Measurements from ENCODE around the gene MEIOSIN.

The MEIOSIN gene

DNA sequence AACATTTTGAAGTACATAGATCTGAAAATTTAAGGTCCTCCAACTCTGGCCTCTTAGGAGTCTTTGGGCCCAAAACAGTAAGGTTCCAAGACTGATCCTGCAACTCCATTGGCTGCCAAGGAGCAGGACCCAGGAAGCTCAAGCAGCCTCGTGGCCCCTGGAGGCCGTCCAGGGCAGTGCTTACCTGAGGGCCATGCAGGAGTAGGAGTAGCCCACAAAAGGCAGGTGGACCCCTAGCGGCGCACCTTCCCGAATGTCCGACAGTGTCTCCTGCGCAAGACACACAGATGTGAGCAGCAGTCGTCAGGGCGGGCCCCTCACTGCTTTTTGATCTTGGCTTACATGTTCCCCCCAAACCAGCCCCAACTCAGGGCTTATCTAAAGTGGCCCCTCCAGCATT lies 41.5 kb downstream of the MEIOSIN start:
- H3K27me3 ChIP-seq (ENCODE audit: low read depth, low read length), result no peaks in the 10 kb centered on the region
- no peak overlapping the region for H3K4me3 ChIP-seq (ENCODE audit: low read depth in 1 of 2, low read length in 2 of 2)
- peaks cover 14 to 29% of the 10 kb centered on the region in 2 donors for H3K36me3 ChIP-seq (ENCODE audit: control insufficient read depth in 1 of 2, insufficient read depth in 2 of 2, low read length in 2 of 2)
- H3K9me3 ChIP-seq (ENCODE audit: control insufficient read depth in 1 of 2, low read length in 2 of 2), result no peaks in the 10 kb centered on the region
- H3K27ac ChIP-seq (ENCODE audit: low read length), result no peak overlapping the region
- H3K4me1 ChIP-seq (ENCODE audit: control insufficient read depth in 1 of 2, insufficient read depth in 2 of 2, low read length in 2 of 2), result peaks cover 12 to 35% of the 10 kb centered on the region in 2 donors

DNA sequence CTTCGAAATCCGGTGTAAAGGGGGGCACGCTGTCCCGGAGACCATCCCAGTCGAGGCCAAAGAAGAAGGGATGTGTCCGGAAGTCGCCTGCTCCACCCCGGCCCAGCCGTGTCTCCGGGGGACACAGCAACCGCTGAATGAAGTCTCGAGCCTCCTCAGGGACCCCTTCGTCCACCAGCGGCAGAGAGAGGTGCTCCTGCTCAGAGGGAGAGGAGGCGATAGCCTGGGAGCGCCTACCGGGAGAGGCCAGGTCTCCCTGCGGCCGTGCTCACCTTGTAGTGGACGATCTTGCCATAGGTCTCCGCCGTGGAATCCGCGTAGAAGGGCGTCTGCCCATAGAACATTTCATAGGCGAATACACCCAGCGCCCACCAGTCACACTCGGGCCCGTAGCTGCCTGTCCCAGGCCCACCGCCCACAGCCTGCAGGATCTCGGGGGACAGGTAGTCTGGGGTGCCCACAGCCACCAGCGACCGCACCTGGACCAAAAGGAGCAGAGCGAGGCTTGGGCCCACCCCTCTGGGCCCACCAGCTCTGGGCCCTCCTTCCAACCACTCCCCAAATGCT lies 44.2 kb downstream of the MEIOSIN start:
- Histone ChIP-seq H3K27ac (ENCODE audit: low read length) (no peak overlapping the region), H3K36me3 (ENCODE audit: control insufficient read depth in 1 of 2, insufficient read depth in 2 of 2, low read length in 2 of 2) (peaks cover 14 to 27% of the 10 kb centered on the region in 2 donors), H3K4me1 (ENCODE audit: control insufficient read depth in 1 of 2, insufficient read depth in 2 of 2, low read length in 2 of 2) (peaks cover 18 to 38% of the 10 kb centered on the region in 2 donors), H3K9me3 (ENCODE audit: control insufficient read depth in 1 of 2, low read length in 2 of 2) (no peaks in the 10 kb centered on the region), H3K4me3 (ENCODE audit: low read depth in 1 of 2, low read length in 2 of 2) (no peak overlapping the region), H3K27me3 (ENCODE audit: low read depth, low read length) (no peaks in the 10 kb centered on the region)

DNA sequence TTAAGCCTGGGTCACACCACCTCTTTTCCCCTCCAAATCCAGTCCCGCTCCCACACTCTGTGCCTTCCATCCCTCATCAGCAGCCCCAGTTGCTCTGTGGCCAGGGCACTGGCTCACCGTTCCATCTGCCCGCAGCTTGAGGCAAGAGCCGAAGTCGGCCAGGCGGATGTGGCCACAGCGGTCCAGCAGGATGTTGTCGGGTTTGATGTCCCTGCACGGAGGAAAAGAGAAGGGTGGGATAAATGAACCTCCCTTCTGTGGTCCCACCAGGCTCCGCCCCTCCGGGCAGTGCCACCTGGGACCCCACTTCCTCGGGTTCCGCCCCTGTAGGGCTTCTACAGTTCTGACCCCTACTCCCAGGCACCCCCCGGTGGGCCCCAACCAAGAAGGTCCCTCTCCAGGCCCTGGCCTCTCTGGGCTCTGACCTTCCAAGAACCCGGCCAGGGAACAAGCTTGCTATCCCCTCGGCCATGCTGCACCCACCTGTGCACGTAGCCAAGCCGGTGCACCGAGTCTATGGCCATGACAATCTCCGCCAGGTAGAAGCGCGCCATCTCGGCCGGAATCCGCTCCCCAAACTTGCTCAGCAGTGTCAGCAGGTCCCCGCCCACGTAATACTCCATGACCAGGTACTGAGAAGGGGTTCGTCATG lies 44.9 kb downstream of the MEIOSIN start:
- peaks cover 14 to 21% of the 10 kb centered on the region in 2 donors for H3K36me3 ChIP-seq (ENCODE audit: control insufficient read depth in 1 of 2, insufficient read depth in 2 of 2, low read length in 2 of 2)
- H3K4me3 ChIP-seq (ENCODE audit: low read depth in 1 of 2, low read length in 2 of 2), result no peak overlapping the region
- no peaks in the 10 kb centered on the region for H3K9me3 ChIP-seq (ENCODE audit: control insufficient read depth in 1 of 2, low read length in 2 of 2)
- no peaks in the 10 kb centered on the region for H3K27me3 ChIP-seq (ENCODE audit: low read depth, low read length)
- peaks cover 12 to 34% of the 10 kb centered on the region in 2 donors for H3K4me1 ChIP-seq (ENCODE audit: control insufficient read depth in 1 of 2, insufficient read depth in 2 of 2, low read length in 2 of 2)
- no peak overlapping the region for H3K27ac ChIP-seq (ENCODE audit: low read length)

DNA sequence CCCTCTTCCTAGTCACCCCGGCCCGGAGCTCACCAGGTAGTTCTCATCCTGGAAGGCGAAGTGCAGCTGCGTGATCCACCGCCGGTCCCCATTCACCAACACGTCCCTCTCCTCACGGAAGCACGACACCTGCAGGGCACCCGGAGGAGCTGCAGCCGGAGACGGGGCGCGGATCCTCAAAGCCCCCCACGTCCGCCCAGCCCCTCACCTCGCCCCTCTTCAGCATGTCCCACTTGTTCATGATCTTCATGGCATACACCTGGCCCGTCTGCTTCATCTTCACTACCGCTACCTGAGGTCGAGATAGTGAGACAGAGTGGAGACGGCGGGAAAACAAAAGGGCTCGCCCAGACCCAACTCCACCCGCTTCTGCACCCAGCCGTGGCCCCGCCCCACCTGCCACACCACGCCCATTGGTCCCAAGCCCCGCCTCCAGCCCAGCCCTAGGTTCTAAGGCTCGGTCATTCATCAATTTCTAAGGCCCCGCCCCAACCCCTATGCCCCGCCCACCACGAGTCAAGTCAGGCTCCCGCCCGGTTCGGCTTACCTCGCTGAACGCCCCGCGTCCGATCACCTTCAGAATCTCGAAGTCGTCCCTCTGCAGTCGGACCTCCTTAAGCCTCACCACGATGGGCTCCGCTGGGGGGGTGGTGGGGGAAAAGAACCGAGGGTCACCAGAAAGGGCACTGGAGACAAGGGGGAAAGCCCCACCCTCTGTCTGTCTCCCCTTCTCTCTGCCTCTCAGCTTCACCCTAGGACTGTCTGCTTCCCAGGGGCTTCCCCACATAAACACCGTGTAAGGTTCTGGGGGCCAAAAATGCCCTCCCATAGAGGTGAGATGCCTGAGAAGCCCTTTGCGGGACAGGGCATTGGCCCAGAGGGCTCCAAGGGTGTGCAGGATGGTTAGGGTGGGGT lies 46.2 kb downstream of the MEIOSIN start:
- peak overlapping the region; percentile 62 to 81 for H3K4me3 ChIP-seq (ENCODE audit: low read depth in 1 of 2, low read length in 2 of 2)

DNA sequence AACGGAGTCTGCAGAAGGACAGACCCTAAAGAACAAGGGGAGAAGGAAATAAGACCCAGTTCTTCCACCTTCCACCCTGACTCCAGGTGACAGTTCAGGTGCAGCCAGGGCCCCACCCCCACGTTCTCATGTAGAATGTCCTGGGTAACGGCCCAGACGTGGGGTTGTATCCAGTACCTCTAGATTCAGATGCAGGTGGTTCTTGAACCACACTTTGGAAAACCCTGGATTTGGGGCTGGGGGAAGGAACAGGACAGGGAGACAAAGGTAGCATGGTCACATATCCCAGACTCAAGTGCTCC lies 46.9 kb downstream of the MEIOSIN start:
- H3K27me3 ChIP-seq (ENCODE audit: low read depth, low read length), result no peaks in the 10 kb centered on the region
- H3K4me3 ChIP-seq (ENCODE audit: low read depth in 1 of 2, low read length in 2 of 2), result peak overlapping the region; percentile 62 to 81
- H3K9me3 ChIP-seq (ENCODE audit: control insufficient read depth in 1 of 2, low read length in 2 of 2), result no peaks in the 10 kb centered on the region
- peak overlapping the region; percentile 54 for H3K27ac ChIP-seq (ENCODE audit: low read length)
- H3K4me1 ChIP-seq (ENCODE audit: control insufficient read depth in 1 of 2, insufficient read depth in 2 of 2, low read length in 2 of 2), result peaks cover 8 to 44% of the 10 kb centered on the region in 2 donors
- peaks cover 14 to 20% of the 10 kb centered on the region in 2 donors for H3K36me3 ChIP-seq (ENCODE audit: control insufficient read depth in 1 of 2, insufficient read depth in 2 of 2, low read length in 2 of 2)

More for the DNA sequence above, 46.2 kb downstream of the MEIOSIN start:
- Histone ChIP-seq H3K27me3 (ENCODE audit: low read depth, low read length) (no peaks in the 10 kb centered on the region), H3K36me3 (ENCODE audit: control insufficient read depth in 1 of 2, insufficient read depth in 2 of 2, low read length in 2 of 2) (peaks cover 14 to 20% of the 10 kb centered on the region in 2 donors), H3K4me1 (ENCODE audit: control insufficient read depth in 1 of 2, insufficient read depth in 2 of 2, low read length in 2 of 2) (peaks cover 8 to 44% of the 10 kb centered on the region in 2 donors), H3K27ac (ENCODE audit: low read length) (peak overlapping the region; percentile 54), H3K9me3 (ENCODE audit: control insufficient read depth in 1 of 2, low read length in 2 of 2) (no peaks in the 10 kb centered on the region)

GRCh38 chr19:45780448-45781213 lies 47.4 kb downstream of the MEIOSIN start:
- Histone ChIP-seq H3K4me1 (ENCODE audit: control insufficient read depth in 1 of 2, insufficient read depth in 2 of 2, low read length in 2 of 2) (peaks cover 8 to 44% of the 10 kb centered on the region in 2 donors), H3K4me3 (ENCODE audit: low read depth in 1 of 2, low read length in 2 of 2) (peak overlapping the region; percentile 62 to 81), H3K27me3 (ENCODE audit: low read depth, low read length) (no peaks in the 10 kb centered on the region), H3K9me3 (ENCODE audit: control insufficient read depth in 1 of 2, low read length in 2 of 2) (no peaks in the 10 kb centered on the region), H3K36me3 (ENCODE audit: control insufficient read depth in 1 of 2, insufficient read depth in 2 of 2, low read length in 2 of 2) (peaks cover 14 to 20% of the 10 kb centered on the region in 2 donors), H3K27ac (ENCODE audit: low read length) (peak overlapping the region; percentile 54)

GRCh38 chr19:45781214-45782161 lies 48.2 kb downstream of the MEIOSIN start:
- no peaks in the 10 kb centered on the region for H3K9me3 ChIP-seq (ENCODE audit: control insufficient read depth in 1 of 2, low read length in 2 of 2)
- H3K4me3 ChIP-seq (ENCODE audit: low read depth in 1 of 2, low read length in 2 of 2), result peak overlapping the region; percentile 62 to 81
- no peaks in the 10 kb centered on the region for H3K27me3 ChIP-seq (ENCODE audit: low read depth, low read length)
- peak overlapping the region; percentile 37 for H3K27ac ChIP-seq (ENCODE audit: low read length)
- H3K4me1 ChIP-seq (ENCODE audit: control insufficient read depth in 1 of 2, insufficient read depth in 2 of 2, low read length in 2 of 2), result peaks cover 8 to 44% of the 10 kb centered on the region in 2 donors
- peaks cover 14 to 28% of the 10 kb centered on the region in 2 donors for H3K36me3 ChIP-seq (ENCODE audit: control insufficient read depth in 1 of 2, insufficient read depth in 2 of 2, low read length in 2 of 2)

DNA sequence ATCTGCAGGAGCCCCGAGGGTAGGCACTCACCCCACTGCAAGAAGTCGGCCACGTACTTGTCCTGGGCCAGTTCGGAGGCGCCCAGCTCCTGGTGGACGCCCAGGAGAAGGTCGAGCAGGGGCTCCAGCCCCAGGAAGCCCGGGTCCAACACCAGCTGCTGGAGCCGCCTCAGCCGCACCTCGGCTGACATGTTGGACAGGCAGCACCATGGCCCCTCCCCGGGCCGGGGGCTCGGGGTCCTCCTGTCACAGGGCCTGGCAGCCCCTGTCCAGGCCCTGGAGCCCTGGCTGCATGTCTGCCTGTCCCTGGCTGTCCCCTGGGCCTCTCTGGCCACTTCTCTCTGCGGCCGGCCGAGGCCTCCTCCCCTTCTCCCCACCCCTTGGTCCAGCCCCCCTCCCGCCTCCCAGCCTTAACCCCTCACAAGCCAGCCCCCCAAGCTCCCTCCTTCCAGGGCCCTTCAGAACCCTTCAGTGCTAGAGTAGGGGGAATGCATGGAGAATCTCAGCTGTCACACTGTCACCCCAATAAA lies 49.0 kb downstream of the MEIOSIN start, which contains the start of gene DMPK:
TSS of gene DMPK (minus strand) at position 329 of the 530 bp plus-strand sequence. CDS start at position 191, 138 bp downstream.
- H3K4me3 ChIP-seq (ENCODE audit: low read depth in 1 of 2, low read length in 2 of 2), result peak within 1 kb of the TSS; percentile 62 to 81
- H3K4me1 ChIP-seq (ENCODE audit: control insufficient read depth in 1 of 2, insufficient read depth in 2 of 2, low read length in 2 of 2), result peaks cover 8 to 44% of the 10 kb centered on the region in 2 donors
- peak within 1 kb of the TSS; percentile 83 for H3K27ac ChIP-seq (ENCODE audit: low read length)
- H3K36me3 ChIP-seq (ENCODE audit: control insufficient read depth in 1 of 2, insufficient read depth in 2 of 2, low read length in 2 of 2), result peaks cover 7 to 27% of the 10 kb centered on the region in 2 donors
- H3K9me3 ChIP-seq (ENCODE audit: control insufficient read depth in 1 of 2, low read length in 2 of 2), result no peaks in the 10 kb centered on the region
- no peaks in the 10 kb centered on the region for H3K27me3 ChIP-seq (ENCODE audit: low read depth, low read length)

GRCh38 chr19:45782820-45783785 lies 49.9 kb downstream of the MEIOSIN start:
- peak overlapping the region; percentile 83 for H3K27ac ChIP-seq (ENCODE audit: low read length)
- no peaks in the 10 kb centered on the region for H3K27me3 ChIP-seq (ENCODE audit: low read depth, low read length)
- H3K9me3 ChIP-seq (ENCODE audit: control insufficient read depth in 1 of 2, low read length in 2 of 2), result no peaks in the 10 kb centered on the region
- H3K36me3 ChIP-seq (ENCODE audit: control insufficient read depth in 1 of 2, insufficient read depth in 2 of 2, low read length in 2 of 2), result peaks cover under 1 to 21% of the 10 kb centered on the region in 2 donors
- H3K4me3 ChIP-seq (ENCODE audit: low read depth in 1 of 2, low read length in 2 of 2), result peak overlapping the region in 1 of 2 donors; percentile 81
- H3K4me1 ChIP-seq (ENCODE audit: control insufficient read depth in 1 of 2, insufficient read depth in 2 of 2, low read length in 2 of 2), result peaks cover 8 to 44% of the 10 kb centered on the region in 2 donors
